Neuronal stem cell (in vitro differentiated cells): ENCODE data around the gene SH3PXD2B. TPM values are rescaled to one million over a fixed set of nuclear protein-coding genes. Genes with fewer than 3 reads are reported as not detected.
A peak's percentile ranks its signal among the peaks of the same experiment; 100 is the strongest.

Source experiments
- DNase-seq: peaks from one replicate; pipeline ENCODE4 v3.0.0-alpha.2; 2013; ENCODE audit warnings: low spot score
- H2AFZ ChIP-seq: one replicate; pipeline ENCODE4 v1.6.1; 2013; ENCODE audit warnings: mild to moderate bottlenecking, low read length, inconsistent platforms
- H2AK5ac ChIP-seq: 2 replicates; pipeline ENCODE4 v1.6.1; 2013; ENCODE audit warnings: low read depth, mild to moderate bottlenecking, inconsistent platforms, low read length, moderate library complexity, mixed read lengths
- H2BK120ac ChIP-seq: 2 replicates; pipeline ENCODE4 v1.6.1; 2013; ENCODE audit warnings: low read depth, mild to moderate bottlenecking, inconsistent platforms, low read length, moderate library complexity, mixed read lengths
- H2BK12ac ChIP-seq: one replicate; pipeline ENCODE4 v1.6.1; 2013; ENCODE audit warnings: low read length, inconsistent platforms
- H2BK15ac ChIP-seq: 2 replicates; pipeline ENCODE4 v1.6.1; 2013; ENCODE audit warnings: mild to moderate bottlenecking, low read length, inconsistent platforms, mixed read lengths
- H2BK5ac ChIP-seq: one replicate; pipeline ENCODE4 v1.6.1; 2013; ENCODE audit warnings: inconsistent platforms, mild to moderate bottlenecking, low read length, moderate library complexity
- H3K14ac ChIP-seq: one replicate; pipeline ENCODE4 v1.6.1; 2013; ENCODE audit warnings: low read length, inconsistent platforms
- H3K18ac ChIP-seq: 2 replicates; pipeline ENCODE4 v1.6.1; 2013; ENCODE audit warnings: low read length, inconsistent platforms
- H3K23ac ChIP-seq: 2 replicates; pipeline ENCODE4 v1.6.1; 2013; ENCODE audit warnings: low read depth, mild to moderate bottlenecking, mixed read lengths, low read length, inconsistent platforms; ENCODE audit not compliant: poor library complexity
- H3K27ac ChIP-seq: replicated peaks from 3 replicates; pipeline ENCODE4 v1.5.1; 2013; ENCODE audit warnings: low read length, inconsistent platforms
- H3K27me3 ChIP-seq, 3 experiments: 2 replicates each; pipeline ENCODE4 v1.6.1; 2013; ENCODE audit warnings: low read length in 3 of 3, mild to moderate bottlenecking in 2 of 3, inconsistent platforms in 1 of 3, low read depth in 1 of 3, mixed read lengths in 1 of 3, moderate library complexity in 1 of 3; ENCODE audit not compliant: control insufficient read depth in 3 of 3, insufficient read depth in 3 of 3
- H3K36me3 ChIP-seq, 2 donors: replicated peaks in 1 of 2; 2 replicates each; pipeline ENCODE4 v1.6.1; 2013; ENCODE audit warnings: low read length in 2 of 2; ENCODE audit not compliant: control insufficient read depth in 2 of 2, insufficient read depth in 2 of 2
- H3K4ac ChIP-seq: 2 replicates; pipeline ENCODE4 v1.6.1; 2013; ENCODE audit warnings: inconsistent platforms, mild to moderate bottlenecking, low read length, moderate library complexity
- H3K4me1 ChIP-seq, 2 donors: 1 replicate in 1 of 2; 2 replicates in 1 of 2; pipeline ENCODE4 v1.6.1; 2013; ENCODE audit warnings: low read length in 2 of 2, low read depth in 1 of 2; ENCODE audit not compliant: control insufficient read depth in 2 of 2, insufficient read depth in 1 of 2
- H3K4me2 ChIP-seq: one replicate; pipeline ENCODE4 v1.6.1; 2013; ENCODE audit warnings: mild to moderate bottlenecking, low read length, inconsistent platforms; ENCODE audit not compliant: insufficient read depth, poor library complexity, severe bottlenecking
- H3K4me3 ChIP-seq, 2 donors: 2 replicates each; pipeline ENCODE4 v1.5.1; 2013; ENCODE audit warnings: low read length in 2 of 2, mild to moderate bottlenecking in 2 of 2, inconsistent platforms in 1 of 2, moderate library complexity in 1 of 2
- H3K79me1 ChIP-seq: one replicate; pipeline ENCODE4 v1.6.1; 2013; ENCODE audit warnings: low read depth, mild to moderate bottlenecking, inconsistent platforms, low read length, moderate library complexity
- H3K9ac ChIP-seq: one replicate; pipeline ENCODE4 v1.6.1; 2013; ENCODE audit warnings: mild to moderate bottlenecking, low read depth, low read length, inconsistent platforms; ENCODE audit not compliant: poor library complexity
- H3K9me3 ChIP-seq, 2 donors: replicated peaks in 1 of 2; 2 replicates each; pipeline versions ENCODE3 to v1.6.1; 2013; ENCODE audit warnings: low read length in 2 of 2, mild to moderate bottlenecking in 2 of 2, inconsistent platforms in 1 of 2, low read depth in 1 of 2, mixed read lengths in 1 of 2, moderate library complexity in 1 of 2; ENCODE audit not compliant: control insufficient read depth in 2 of 2, insufficient read depth in 1 of 2
- H4K8ac ChIP-seq: one replicate; pipeline ENCODE4 v1.6.1; 2013; ENCODE audit warnings: low read depth, mild to moderate bottlenecking, inconsistent platforms, low read length, moderate library complexity
- H4K91ac ChIP-seq: one replicate; pipeline ENCODE4 v1.6.1; 2013; ENCODE audit warnings: low read length, low read depth, mild to moderate bottlenecking, inconsistent platforms; ENCODE audit not compliant: poor library complexity
- WGBS, 2 donors: extraction: QIAGEN DNeasy Blood & Tissue Kit; methylation state at CpG; one replicate each; pipeline ENCODE4 v1.1.7; 2013; ENCODE audit warnings: missing lambda C conversion rate in 2 of 2, mixed read lengths in 1 of 2; ENCODE audit not compliant: insufficient read length in 2 of 2, insufficient replicate concordance in 1 of 2; ENCODE audit errors: extremely low coverage in 2 of 2; 5-methylcytosine and 5-hydroxymethylcytosine counted together
- polyA plus RNA-seq, 2 experiments: library from polyadenylated mRNA; stranded (reverse); fragments of 200-250 nt; gene quantifications; one replicate each; pipeline ENCODE4 v1.2.3, GENCODE V29; 2013

SH3PXD2B gene
- polyA plus RNA-seq (2013, experiment 1 of 2): 24.7 TPM
- polyA plus RNA-seq (2013, experiment 2 of 2): 25.6 TPM

DNA sequence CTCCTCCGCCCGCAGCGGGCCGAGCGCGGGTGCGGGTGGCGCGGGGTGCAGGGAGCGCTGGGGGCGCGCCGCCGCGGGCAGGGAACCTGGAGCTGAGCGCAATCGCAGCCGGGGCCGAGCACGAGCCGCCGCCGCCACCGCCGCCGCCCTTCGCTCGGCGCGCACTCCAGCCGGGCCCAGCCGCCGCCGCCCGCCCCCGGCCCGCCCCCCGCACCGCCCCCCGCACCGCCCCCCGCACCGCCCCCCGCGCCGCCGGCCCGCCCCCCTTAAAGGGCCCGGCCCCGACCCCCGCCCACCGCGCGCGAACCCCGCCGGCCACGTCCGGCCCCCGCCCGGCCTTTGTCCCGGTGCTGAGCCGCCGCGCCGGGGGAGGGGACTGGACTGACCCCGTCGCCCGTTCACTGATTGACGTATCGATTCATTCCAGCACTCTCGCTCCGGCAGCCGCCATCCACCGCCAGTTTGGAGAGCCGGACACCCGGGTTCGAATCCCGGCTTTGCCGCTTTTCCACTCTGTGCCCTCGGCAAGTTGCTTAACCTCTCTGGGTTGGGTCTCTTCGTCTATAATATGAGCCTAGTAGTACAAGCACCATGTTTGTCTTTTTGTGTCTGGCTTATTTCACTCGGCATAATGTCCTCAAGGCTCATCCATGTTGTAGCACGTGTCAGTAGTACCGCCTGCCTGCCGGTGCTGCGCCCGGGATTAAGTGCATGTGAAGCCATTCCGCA is at the start of gene SH3PXD2B:
SH3PXD2B (minus strand) TSS at position 168 of the 729 bp plus-strand sequence. CDS start 173 bp downstream, outside the sequence.
- Histone ChIP-seq H3K27ac (peak within 1 kb of the TSS; percentile 93), H3K36me3 (peaks cover 3 to 28% of the 10 kb centered on the region in 2 donors)
- DNase-seq: peak; percentile 69

DNA sequence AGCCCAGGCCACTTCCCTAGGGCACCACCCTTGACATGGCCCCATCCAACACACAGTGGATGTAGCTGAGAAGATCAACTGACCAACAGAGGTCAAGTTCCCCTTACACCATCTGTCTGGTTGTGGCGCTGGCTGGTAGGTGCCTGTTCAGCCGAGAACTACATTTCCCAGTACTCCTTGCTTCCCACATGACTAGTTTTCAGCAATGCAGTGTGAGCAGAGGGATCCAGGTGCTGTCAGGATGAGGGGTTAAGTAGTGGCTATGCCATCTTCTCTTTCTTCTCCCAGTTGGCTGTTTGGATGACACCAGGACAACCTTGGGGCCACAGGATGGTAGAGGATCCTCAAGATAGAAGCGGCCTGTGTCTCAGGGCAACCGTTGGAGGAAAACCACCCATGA is 48.6 kb upstream of the SH3PXD2B start:
- Histone ChIP-seq H3K27ac (no peak overlapping the region), H2BK12ac (no peak overlapping the region), H3K36me3 (no peaks in the 10 kb centered on the region), H2AK5ac (no peak overlapping the region), H3K23ac (no peak overlapping the region), H3K18ac (no peak overlapping the region), H3K14ac (no peak overlapping the region), H4K91ac (no peak overlapping the region), H2BK120ac (no peak overlapping the region), H2BK15ac (no peak overlapping the region), H3K4ac (no peak overlapping the region), H3K4me3 (no peak overlapping the region), H3K9me3 (no peaks in the 10 kb centered on the region), H3K4me2 (no peak overlapping the region), H3K27me3 (no peaks in the 10 kb centered on the region), H2BK5ac (no peak overlapping the region), H3K4me1 (peaks cover 8 to 13% of the 10 kb centered on the region in 2 donors), H2AFZ (no peak overlapping the region), H3K79me1 (no peaks in the 10 kb centered on the region), H3K9ac (no peak overlapping the region), H4K8ac (no peak overlapping the region)
- DNase-seq: no peak
- WGBS, 2 donors: no CpG with 5 or more reads among the region's 4 CpGs

More for the DNA sequence above, at the start of gene SH3PXD2B:
- Histone ChIP-seq H2BK12ac (peak within 1 kb of the TSS; percentile 63), H2BK5ac (peak within 1 kb of the TSS; percentile 96), H3K79me1 (peaks cover 4% of the 10 kb centered on the region), H3K4me3 (peak within 1 kb of the TSS; percentile 60 to 97), H2AK5ac (peak within 1 kb of the TSS; percentile 53), H3K9me3 (no peaks in the 10 kb centered on the region), H3K9ac (peak within 1 kb of the TSS; percentile 99), H3K27me3 (no peaks in the 10 kb centered on the region), H3K14ac (peak within 1 kb of the TSS; percentile 5), H3K4me1 (peaks cover 14 to 21% of the 10 kb centered on the region in 2 donors), H4K8ac (peak within 1 kb of the TSS; percentile 68), H3K4ac (peak within 1 kb of the TSS; percentile 94), H4K91ac (no peak within 1 kb of the TSS), H2BK15ac (peak within 1 kb of the TSS; percentile 69), H3K18ac (peak within 1 kb of the TSS; percentile 93), H2BK120ac (peak within 1 kb of the TSS; percentile 85), H2AFZ (peak within 1 kb of the TSS; percentile 86), H3K23ac (peak within 1 kb of the TSS; percentile 92), H3K4me2 (peak within 1 kb of the TSS; percentile 79)
- no CpG with 5 or more reads among the region's 89 CpGs for WGBS, 2 donors

DNA sequence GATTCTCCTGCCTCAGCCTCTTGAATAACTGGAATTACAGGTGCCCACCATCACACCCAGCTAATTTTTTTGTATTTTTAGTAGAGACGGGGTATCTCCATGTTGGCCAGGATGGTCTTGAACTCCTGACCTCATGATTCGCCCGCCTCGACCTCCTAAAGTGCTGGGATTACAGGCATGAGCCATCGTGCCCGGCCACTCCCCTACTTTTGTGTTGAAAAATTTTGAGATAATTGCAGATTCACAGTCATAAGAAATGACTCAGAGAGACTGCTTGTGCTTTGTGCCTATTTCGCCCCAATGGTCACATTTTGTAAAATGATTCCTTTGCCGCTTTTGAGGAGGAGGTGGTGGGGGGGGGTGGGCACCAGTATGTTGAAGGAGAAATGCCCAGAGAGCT is 48.1 kb upstream of the SH3PXD2B start:
- no peak overlapping the region for H2BK120ac ChIP-seq
- no peak overlapping the region for H2AFZ ChIP-seq
- no peaks in the 10 kb centered on the region for H3K9me3 ChIP-seq
- H3K23ac ChIP-seq: no peak overlapping the region
- no peak overlapping the region for H4K91ac ChIP-seq
- H3K27me3 ChIP-seq: no peaks in the 10 kb centered on the region
- no peak overlapping the region for H3K27ac ChIP-seq
- H3K36me3 ChIP-seq: no peaks in the 10 kb centered on the region
- H4K8ac ChIP-seq: no peak overlapping the region
- no peak overlapping the region for H3K4me2 ChIP-seq
- H3K18ac ChIP-seq: no peak overlapping the region
- H3K9ac ChIP-seq: no peak overlapping the region
- H2BK15ac ChIP-seq: no peak overlapping the region
- WGBS, 2 donors: no CpG with 5 or more reads among the region's 8 CpGs
- no peak for DNase-seq
- peaks cover 9 to 13% of the 10 kb centered on the region in 2 donors for H3K4me1 ChIP-seq
- no peak overlapping the region for H2AK5ac ChIP-seq
- H3K14ac ChIP-seq: no peak overlapping the region
- no peak overlapping the region for H3K4me3 ChIP-seq
- no peak overlapping the region for H2BK5ac ChIP-seq
- H3K4ac ChIP-seq: no peak overlapping the region
- H3K79me1 ChIP-seq: no peaks in the 10 kb centered on the region
- H2BK12ac ChIP-seq: no peak overlapping the region

DNA sequence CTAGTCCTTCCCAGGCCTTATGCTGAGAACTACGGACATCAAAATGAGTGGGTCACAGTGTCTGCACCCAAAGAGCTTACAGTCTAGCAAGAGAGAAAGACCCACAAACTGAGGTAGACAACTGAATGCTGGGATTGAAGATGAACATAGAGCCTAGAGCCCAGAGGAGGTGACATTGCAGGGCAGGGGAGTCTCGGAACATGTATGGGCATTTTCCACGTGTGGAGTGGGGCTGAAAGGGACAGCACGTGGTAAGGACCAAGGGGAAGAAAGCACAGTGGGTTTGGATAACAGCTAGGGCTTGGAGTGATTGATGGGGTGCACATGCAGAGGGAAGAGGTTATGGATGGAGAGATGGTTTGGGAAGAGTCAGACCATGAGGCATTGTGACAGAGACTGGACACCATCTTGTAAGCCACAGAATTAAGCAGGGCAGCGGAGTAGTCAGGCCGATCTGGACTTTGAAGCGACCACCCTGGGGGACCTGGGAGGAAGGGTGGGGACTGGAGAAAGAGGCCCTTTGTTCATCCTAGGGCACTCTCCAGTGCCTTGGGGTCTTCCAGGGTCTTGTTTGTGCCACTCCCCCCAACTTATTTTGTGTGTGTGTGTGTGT is 47.5 kb upstream of the SH3PXD2B start:
- no CpG with 5 or more reads among the region's 7 CpGs for WGBS, 2 donors
- Histone ChIP-seq H3K4me2 (no peak overlapping the region), H2AFZ (no peak overlapping the region), H2BK5ac (no peak overlapping the region), H4K91ac (no peak overlapping the region), H3K4me3 (no peak overlapping the region), H3K27ac (no peak overlapping the region), H3K18ac (no peak overlapping the region), H3K14ac (no peak overlapping the region), H3K23ac (no peak overlapping the region), H2BK12ac (no peak overlapping the region), H2AK5ac (no peak overlapping the region), H3K27me3 (no peaks in the 10 kb centered on the region), H3K9ac (no peak overlapping the region), H2BK120ac (no peak overlapping the region), H3K4ac (no peak overlapping the region), H3K36me3 (no peaks in the 10 kb centered on the region), H3K4me1 (peaks cover 11 to 13% of the 10 kb centered on the region in 2 donors), H3K9me3 (no peaks in the 10 kb centered on the region), H4K8ac (no peak overlapping the region), H3K79me1 (no peaks in the 10 kb centered on the region), H2BK15ac (no peak overlapping the region)
- DNase-seq: no peak
